GM19328 (cell line): ENCODE data around the gene CELA3B.
"Not testable (repeated sequence)": the region's sequence is repeated elsewhere in the genome, so short reads cannot be mapped to it uniquely, and the experiment has no call there.

ENCODE experiments used
- ATAC-seq: cut with Tn5 transposase; IDR thresholded peaks from one replicate; pipeline ENCODE4 v1.9.1; 2021; ENCODE audit warnings: mild to moderate bottlenecking, moderate library complexity; ENCODE audit not compliant: unreplicated experiment

The CELA3B gene

GRCh38 chr1:22005261-22006149 lies 28.7 kb downstream of the CELA3B start:
- ATAC-seq, result not testable (repeated sequence)

GRCh38 chr1:22006736-22007135 lies 29.9 kb downstream of the CELA3B start:
- ATAC-seq, result not testable (repeated sequence)

GRCh38 chr1:22007262-22007661 lies 30.4 kb downstream of the CELA3B start:
- ATAC-seq, result not testable (repeated sequence)

GRCh38 chr1:22009566-22009965 lies 32.7 kb downstream of the CELA3B start:
- ATAC-seq, result not testable (repeated sequence)

GRCh38 chr1:22012752-22013151 lies 35.9 kb downstream of the CELA3B start:
- not testable (repeated sequence) for ATAC-seq

GRCh38 chr1:22014575-22015206 lies 37.9 kb downstream of the CELA3B start:
- not testable (repeated sequence) for ATAC-seq

GRCh38 chr1:22018583-22019559 lies 42.0 kb downstream of the CELA3B start:
- no peak for ATAC-seq

GRCh38 chr1:22021061-22021460 lies 44.2 kb downstream of the CELA3B start:
- ATAC-seq, result no peak

GRCh38 chr1:22024485-22025367 lies 47.9 kb downstream of the CELA3B start:
- ATAC-seq, result peak; percentile 31

GRCh38 chr1:22025368-22026155 lies 48.7 kb downstream of the CELA3B start:
- ATAC-seq, result peak; percentile 67

GRCh38 chr1:22026924-22027289 lies 50.1 kb downstream of the CELA3B start:
- no peak for ATAC-seq

- no peak for ATAC-seq
Measured at GRCh38 chr1:22030057-22030456, 53.2 kb downstream of the CELA3B start.

GRCh38 chr1:22030473-22030872 lies 53.7 kb downstream of the CELA3B start:
- ATAC-seq, result no peak

GRCh38 chr1:22031214-22031962 lies 54.6 kb downstream of the CELA3B start:
- no peak for ATAC-seq

GRCh38 chr1:22034834-22035233 lies 58.0 kb downstream of the CELA3B start:
- not testable (repeated sequence) for ATAC-seq

- no peak for ATAC-seq
Measured at GRCh38 chr1:22037520-22037919, 60.7 kb downstream of the CELA3B start.

- no peak for ATAC-seq
Measured at GRCh38 chr1:22038036-22038435, 61.2 kb downstream of the CELA3B start.
